NCI-H1105 treated with DMSO at 0.1 percent for 48 hours (cell line): ENCODE data around the gene SPIRE2.
"Not testable (repeated sequence)": the region's sequence is repeated elsewhere in the genome, so short reads cannot be mapped to it uniquely, and the experiment has no call there.

Experiments
- DNase-seq: peaks from one replicate; lab custom pipeline; 2025; lab: John Stamatoyannopoulos, UW

Gene SPIRE2

DNA sequence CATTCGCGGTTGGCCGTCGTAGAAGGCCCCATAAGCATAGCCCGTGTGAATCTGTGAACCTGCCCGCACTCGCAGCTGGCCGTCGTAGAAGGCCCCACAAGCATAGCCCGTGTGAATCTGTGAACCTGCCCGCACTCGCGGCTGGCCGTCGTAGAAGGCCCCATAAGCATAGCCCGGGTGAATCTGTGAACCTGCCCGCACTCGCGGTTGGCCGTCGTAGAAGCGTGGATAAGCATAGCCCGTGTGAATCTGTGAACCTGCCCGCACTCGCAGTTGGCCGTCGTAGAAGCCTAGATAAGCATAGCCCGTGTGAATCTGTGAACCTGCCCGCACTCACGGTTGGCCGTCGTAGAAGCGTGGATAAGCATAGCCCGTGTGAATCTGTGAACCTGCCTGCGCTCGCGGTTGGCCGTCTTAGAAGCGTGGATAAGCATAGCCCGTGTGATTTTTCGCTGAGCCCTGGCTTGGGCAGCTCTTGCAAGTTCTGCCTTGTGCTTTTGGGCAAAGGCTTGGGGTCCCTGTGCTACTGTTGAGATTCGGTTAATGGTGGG is 6.6 kb downstream of the SPIRE2 start:
- DNase-seq: not testable (repeated sequence)

DNA sequence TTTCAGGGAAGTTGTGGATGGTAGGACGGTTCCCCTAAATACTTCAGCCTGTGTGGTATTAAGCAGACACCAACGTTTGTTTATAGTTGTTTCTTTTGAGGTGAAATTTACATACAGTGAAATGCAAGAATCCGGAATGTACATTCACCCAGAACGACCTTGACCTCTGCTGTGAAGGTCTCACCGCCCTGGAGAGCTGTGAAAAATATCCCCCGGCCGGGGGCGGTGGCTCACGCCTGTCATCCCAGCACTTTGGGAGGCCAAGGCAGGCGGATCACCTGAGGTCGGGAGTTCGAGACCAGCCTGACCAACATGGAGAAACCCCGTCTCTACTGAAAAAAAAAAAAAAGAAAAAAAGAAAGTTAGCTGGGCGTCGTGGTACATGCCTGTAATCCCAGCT is 8.2 kb downstream of the SPIRE2 start:
- DNase-seq: not testable (repeated sequence)

GRCh38 chr16:89837014-89837546 is 8.8 kb downstream of the SPIRE2 start:
- no peak for DNase-seq

- DNase-seq: no peak
Measured at GRCh38 chr16:89841275-89841674, 13.0 kb downstream of the SPIRE2 start.

DNA sequence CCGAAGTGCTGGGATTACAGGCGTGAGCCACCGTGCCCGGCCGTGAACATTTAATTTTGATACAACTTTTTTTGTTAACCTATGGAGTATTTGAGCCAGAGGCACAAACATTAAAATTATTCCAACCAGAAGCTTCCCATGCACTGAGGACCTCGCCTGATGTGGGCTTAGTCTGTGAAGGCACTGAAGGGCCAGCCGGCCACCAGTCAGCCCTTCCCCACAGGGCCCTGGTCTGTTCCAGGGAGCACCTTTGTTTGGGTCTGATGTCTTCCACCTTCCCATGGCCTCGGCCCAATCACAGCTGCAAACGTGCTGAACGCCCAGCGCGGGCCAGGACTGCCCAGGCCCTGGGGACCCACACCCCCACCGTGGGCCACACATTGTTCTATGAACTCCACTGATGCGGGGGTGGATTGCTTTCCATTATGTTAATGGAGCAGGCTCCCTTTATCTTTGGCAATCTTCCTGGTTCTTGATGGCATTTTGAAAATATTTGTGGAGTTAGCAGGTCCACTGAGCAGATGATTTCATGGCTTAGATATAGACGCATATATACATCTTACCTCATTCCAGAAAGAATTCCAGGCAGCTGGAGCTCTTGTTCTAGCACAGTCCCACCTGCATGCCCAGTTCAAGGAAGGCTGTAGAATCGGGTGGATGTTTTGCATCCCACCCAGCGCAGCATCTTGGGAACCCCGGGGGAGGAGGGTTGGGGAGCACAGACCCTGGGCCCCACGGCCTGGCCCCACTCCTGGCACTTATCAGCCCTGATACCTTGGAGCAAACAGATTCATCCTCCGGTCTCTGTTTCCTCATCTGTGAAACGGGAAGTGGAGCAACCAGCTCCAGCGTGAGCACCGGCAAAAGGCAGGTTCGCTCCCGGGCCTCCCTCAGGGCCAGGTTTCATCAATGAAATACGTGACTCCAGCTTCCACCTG is 14.5 kb downstream of the SPIRE2 start:
- DNase-seq: no peak

GRCh38 chr16:89843409-89844350 is 15.4 kb downstream of the SPIRE2 start:
- no peak for DNase-seq

GRCh38 chr16:89844739-89845339 is 16.6 kb downstream of the SPIRE2 start:
- no peak for DNase-seq

GRCh38 chr16:89845417-89845816 is 17.1 kb downstream of the SPIRE2 start:
- no peak for DNase-seq

DNA sequence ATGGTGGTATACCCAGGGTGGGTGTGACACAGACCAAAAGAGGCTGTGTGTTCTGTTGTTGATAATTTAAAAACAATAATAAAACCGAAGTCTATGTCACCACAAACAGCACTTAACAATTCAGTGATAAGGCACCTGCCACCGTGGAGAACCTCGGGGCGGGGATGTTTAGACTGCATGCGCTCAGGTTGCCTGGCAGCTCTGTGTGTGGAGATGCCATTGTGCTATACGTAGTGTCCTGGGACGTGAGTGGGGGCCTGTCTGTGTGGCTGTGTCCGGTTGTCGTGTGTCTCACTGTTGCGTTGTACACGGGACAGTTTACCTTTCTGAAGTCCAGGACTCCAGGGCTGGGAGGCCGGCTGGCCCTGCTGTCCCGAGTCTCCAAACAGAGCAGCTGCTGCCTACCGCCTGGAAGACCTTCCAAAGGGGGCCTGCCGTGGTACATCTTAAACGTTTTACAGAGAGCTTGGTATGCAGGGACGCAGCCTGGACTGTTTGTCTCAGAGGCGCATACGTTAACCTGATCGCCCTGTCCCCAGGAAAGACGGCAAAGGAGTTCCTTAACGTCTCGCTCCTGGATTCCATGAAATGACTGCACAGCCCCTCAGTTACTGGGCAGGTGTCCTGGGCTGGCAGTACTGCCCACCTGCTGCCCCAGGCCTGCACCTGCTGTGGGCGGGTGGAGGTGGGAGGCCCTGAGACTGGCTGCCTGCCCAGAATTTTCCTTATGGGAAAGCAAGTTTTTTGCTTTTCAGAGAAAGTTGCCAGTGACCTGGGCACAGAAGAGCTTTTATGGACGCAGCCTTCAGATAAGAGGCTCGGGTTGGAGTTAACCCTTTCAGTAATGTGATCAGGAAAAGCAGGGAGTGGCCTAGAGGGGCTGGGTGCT is 19.0 kb downstream of the SPIRE2 start:
- peak; percentile 83 for DNase-seq

DNA sequence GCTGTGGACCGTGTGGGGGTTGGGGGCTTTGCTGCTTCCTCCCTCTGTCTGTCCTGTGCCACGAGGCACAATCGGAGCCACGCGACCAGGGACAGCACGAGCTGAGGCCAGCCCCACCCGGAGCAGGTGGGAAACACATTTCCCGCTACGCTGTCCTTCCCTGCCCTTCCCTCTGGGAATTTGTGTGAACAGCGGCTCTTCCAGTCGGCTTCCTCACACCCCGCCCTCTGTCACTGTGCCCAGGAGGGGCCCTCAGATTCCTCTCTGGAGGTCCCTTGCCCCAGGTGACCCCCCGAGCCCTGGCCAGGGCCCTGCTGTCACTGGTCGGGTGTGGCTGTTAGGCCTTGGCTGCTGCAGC is 19.6 kb downstream of the SPIRE2 start:
- DNase-seq: no peak

GRCh38 chr16:89848974-89849373 is 20.7 kb downstream of the SPIRE2 start:
- no peak for DNase-seq

DNA sequence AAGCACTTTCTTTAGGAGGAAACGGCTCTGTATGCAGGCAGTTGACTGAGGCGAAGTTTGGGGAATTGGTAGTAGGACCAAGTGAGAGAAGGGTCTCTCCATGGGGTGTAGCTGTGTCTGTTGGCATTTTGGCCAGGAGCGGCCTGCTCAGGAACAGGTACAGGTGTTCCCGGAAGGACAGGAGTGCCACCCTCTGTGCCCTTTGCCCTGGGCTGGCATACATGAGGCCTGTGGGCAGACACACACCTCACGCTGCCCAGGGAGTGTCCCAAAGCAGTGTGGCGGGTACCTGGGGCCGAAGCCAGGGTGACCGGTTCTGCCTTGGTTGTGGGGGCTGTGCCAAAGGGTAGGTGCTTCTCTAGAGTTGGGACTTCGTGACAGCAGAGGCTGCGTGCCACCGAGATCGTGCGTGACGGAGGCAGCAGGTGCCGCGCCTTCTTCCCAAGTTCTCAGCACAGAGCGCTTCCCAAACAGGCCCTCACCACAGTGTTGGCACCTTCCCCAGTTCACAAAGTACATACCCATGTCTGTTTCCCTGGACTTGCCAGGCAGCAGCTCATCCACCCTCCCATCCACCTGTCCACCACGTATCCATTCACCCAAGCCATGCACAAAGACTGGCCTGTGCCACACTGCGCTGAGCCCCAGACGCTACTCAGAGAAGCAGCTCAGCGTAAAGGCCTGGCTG is 25.2 kb downstream of the SPIRE2 start:
- no peak for DNase-seq

DNA sequence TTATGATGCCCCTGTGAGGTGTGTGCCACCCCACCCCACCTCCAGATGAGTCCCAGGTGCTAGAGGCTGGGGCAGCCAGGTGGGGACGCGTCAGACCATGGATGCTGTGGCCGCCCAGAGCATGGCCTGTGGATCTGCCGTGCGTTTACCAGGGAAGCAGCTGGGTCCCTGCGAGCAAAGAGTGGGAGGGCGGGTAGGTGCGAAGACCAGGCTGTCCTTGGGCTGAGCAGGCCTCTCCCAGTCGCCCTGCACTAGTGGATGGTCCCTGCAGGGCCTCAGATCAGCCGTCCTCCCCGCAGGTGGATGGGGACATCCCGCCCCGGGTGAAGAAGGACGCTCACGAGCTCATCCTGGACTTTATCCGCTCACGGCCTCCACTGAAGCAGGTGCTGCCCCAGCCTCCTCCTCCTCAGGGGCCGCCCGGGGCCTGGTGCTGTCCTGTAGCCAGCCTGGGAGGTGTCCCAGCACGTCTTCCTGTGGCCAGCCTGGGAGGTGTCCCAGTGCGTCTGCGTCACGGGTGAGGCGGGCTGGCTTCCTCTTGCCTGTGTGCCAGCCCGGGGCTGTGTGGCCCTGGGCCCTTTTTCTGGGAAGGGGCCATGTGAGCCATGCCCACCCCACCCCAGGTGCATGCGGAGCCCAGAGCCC is 27.1 kb downstream of the SPIRE2 start:
- DNase-seq: no peak

- no peak for DNase-seq
Measured at GRCh38 chr16:89855986-89856385, 27.7 kb downstream of the SPIRE2 start.

DNA sequence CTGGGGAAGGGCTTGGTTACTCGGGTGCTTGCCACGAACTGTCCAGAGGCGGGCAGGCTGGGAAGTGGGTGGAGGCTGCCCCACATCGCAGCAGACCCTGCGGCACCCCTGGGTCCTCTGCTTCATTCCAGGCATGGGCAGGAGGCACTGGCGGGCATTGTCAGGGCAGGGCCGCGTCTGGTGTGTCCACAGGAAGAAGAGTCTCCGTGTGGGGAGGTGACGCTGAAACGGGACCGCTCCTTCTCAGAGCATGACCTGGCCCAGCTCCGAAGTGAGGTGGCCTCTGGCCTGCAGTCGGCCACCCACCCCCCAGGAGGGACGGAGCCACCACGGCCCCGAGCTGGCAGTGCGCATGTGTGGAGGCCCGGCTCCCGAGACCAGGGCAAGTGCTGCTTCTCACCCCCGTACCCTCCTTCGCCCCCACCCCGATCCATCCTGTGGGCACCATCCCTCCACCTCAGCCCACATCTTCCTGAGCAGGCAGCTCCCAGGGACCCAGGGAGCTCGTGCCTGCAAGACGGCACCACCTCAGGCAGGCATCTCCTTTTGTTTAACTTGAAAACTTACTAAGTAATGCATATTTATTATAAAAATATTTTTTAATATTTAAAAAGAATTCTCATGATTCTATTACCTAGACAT is 30.8 kb downstream of the SPIRE2 start:
- no peak for DNase-seq

DNA sequence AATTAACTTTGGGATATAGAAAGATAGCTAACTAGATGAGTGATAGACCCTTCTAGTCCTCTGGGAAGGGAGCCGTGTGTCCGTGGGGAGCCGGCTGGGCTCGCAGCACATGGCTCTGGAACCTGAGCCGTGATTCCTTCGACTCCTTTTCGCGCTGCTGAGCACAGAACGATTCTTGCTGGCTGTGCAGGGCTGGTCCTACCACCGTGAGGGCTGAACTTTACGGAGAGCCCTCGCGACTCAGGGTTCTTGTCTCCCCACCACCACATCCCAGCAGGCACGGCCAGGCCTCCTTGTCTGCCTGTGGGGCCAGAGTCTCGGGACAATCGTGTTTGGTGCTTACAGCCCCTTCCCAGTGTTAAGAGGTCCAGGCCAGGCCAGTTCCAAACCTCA is 31.3 kb downstream of the SPIRE2 start:
- no peak for DNase-seq

GRCh38 chr16:89860747-89861304 is 32.6 kb downstream of the SPIRE2 start:
- DNase-seq: peak; percentile 8

DNA sequence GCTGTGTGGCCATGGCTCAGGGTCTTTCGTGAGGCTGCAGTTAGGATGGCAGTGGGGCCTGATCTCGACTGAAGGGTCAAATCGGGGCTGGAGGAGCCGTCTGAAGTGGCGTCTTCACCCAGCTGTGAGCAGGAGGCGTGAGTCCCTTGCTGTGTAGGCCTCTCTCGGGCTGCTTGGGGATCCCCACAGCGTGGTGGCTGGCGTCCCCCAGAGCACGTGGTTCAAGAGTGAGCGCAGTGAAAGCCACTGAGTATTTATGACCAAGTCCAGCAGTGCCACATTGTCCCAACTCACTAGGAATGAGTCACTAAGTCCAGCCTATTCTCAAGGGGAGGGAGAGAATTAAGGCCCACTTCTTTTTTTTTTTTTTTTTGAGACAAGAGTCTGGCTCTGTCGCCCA is 33.4 kb downstream of the SPIRE2 start:
- DNase-seq: no peak

DNA sequence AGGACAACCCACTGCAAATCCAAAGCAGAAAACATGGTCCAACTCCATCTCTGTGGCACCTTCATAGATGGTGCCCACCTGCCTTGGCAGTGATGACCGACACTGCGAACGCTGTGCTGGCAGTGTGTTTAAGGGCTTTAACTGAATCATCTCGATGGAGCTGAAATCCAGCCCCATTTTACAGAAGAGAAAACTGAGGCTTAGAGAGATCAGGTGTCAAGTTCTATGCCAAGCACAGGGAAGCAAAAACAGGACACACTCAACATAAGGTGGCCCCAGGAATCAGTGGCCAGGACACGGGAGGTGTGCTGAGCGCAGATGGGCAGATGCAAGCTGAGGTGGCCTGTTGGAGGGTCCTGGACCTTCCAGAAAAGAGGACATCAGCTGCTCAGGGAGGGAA is 34.5 kb downstream of the SPIRE2 start:
- no peak for DNase-seq
